BE2C (cell line): Measurements from ENCODE around the gene CARTPT.

Experiments used
- DNase-seq: peaks from one replicate; pipeline ENCODE4 v3.0.0-alpha.2; 2020
- H3K27me3 ChIP-seq: fragments of 250-450 bp; sonication (Bioruptor Pico); 2 replicates; pipeline ENCODE4 v1.5.1; 2020; ENCODE audit warnings: mild to moderate bottlenecking
- H3K36me3 ChIP-seq: fragments of 250-450 bp; sonication (Bioruptor Pico); 2 replicates; pipeline ENCODE4 v1.5.1; 2020; ENCODE audit warnings: mild to moderate bottlenecking
- H3K4me1 ChIP-seq: fragments of 250-450 bp; sonication (Bioruptor Pico); 2 replicates; pipeline ENCODE4 v1.5.1; 2020
- H3K4me3 ChIP-seq: 2 replicates; pipeline ENCODE4 v1.5.1; 2011; ENCODE audit warnings: low read depth, low read length
- H3K9me3 ChIP-seq: fragments of 250-450 bp; sonication (Bioruptor Pico); 2 replicates; pipeline ENCODE4 v1.5.1; 2020
- TF ChIP-seq, protein P1 (sequence below): IDR thresholded peaks from 2 replicates; pipeline ENCODE4 v1.5.1; 2012; ENCODE audit warnings: mild to moderate bottlenecking, low read depth, low read length

CARTPT gene

DNA sequence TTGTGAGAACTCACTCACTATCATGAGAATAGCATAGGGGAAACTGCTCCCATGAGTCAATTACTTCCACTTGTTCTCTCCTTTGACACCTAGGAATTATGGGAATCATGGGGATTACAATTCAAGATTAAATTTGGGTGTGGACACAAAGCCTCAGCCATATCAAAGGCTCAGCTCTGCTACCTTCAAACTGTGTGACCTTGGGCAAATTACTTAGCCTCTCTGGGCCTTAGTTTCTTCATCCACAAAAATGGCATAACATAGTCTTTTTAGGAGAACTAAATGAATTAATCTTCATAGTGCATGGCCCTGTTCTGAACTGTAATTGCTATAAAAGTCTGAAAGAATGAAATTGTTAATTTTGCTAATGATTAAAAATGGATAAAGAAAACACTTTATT, 18.3 kb upstream of the CARTPT start:
- Histone ChIP-seq H3K27me3 (no peaks in the 10 kb centered on the region), H3K36me3 (no peaks in the 10 kb centered on the region), H3K4me1 (peaks cover 5% of the 10 kb centered on the region; the same call in 1 of the 2 replicates), H3K4me3 (no peak overlapping the region), H3K9me3 (no peaks in the 10 kb centered on the region)
- no peak for DNase-seq
- TF ChIP-seq, protein P1, sequence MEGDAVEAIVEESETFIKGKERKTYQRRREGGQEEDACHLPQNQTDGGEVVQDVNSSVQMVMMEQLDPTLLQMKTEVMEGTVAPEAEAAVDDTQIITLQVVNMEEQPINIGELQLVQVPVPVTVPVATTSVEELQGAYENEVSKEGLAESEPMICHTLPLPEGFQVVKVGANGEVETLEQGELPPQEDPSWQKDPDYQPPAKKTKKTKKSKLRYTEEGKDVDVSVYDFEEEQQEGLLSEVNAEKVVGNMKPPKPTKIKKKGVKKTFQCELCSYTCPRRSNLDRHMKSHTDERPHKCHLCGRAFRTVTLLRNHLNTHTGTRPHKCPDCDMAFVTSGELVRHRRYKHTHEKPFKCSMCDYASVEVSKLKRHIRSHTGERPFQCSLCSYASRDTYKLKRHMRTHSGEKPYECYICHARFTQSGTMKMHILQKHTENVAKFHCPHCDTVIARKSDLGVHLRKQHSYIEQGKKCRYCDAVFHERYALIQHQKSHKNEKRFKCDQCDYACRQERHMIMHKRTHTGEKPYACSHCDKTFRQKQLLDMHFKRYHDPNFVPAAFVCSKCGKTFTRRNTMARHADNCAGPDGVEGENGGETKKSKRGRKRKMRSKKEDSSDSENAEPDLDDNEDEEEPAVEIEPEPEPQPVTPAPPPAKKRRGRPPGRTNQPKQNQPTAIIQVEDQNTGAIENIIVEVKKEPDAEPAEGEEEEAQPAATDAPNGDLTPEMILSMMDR: no peak

- H3K4me3 ChIP-seq: no peak overlapping the region
- peaks cover 5% of the 10 kb centered on the region; the same call in 1 of the 2 replicates for H3K4me1 ChIP-seq
- no peaks in the 10 kb centered on the region for H3K9me3 ChIP-seq
- H3K27me3 ChIP-seq: no peaks in the 10 kb centered on the region
- no peak for DNase-seq
- TF ChIP-seq, protein P1: no peak
- no peaks in the 10 kb centered on the region for H3K36me3 ChIP-seq
Observed at GRCh38 chr5:71701407-71701806, 17.7 kb upstream of the CARTPT start.

DNA sequence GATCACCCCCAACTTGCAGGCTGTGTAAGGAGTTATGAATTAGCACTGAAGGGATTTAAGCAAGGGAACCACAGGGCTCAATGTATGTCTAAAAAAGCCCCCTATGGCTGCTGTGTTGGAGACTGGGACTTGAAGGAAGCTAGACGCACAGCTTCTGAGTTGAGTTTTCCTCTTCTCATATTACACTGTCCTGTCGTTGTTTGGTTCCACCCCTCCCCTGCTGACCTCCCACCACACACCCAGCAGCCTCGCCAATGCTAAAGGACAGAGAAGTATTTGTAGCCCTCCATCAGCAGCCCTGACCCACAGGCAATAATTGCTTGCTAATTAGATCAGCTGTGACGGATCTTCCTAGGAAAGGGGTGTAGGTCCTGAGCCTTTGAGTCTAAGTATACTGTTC, 15.1 kb upstream of the CARTPT start:
- Histone ChIP-seq H3K4me1 (peaks cover 5% of the 10 kb centered on the region; the same call in 1 of the 2 replicates), H3K36me3 (no peaks in the 10 kb centered on the region), H3K9me3 (no peaks in the 10 kb centered on the region), H3K4me3 (no peak overlapping the region), H3K27me3 (no peaks in the 10 kb centered on the region)
- DNase-seq: no peak
- TF ChIP-seq, protein P1: no peak

- Histone ChIP-seq H3K9me3 (no peaks in the 10 kb centered on the region), H3K4me1 (peaks cover 8% of the 10 kb centered on the region; the same call in 1 of the 2 replicates), H3K27me3 (no peaks in the 10 kb centered on the region), H3K4me3 (no peak overlapping the region), H3K36me3 (no peaks in the 10 kb centered on the region)
- DNase-seq: no peak
- TF ChIP-seq, protein P1: no peak
Observed at GRCh38 chr5:71705421-71705820, 13.7 kb upstream of the CARTPT start.

DNA sequence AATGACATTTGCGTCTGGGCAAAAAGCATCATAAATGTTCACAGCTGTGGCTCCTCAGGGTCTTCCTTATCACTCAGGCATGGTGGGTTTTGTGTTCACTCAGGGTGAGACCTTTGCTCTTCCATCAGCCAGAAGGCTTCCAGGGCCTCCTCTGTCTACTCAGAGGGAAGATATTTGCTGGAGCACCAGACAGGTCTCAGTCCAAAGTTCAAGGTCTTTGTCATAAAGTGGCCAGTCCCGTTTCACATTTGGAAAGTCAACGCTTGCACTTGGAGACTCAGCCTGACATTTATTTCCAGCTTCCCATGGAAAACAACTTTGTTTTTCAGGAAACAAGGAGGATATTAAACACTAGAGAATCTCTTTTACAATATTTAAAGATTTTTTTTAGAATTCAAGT, 12.2 kb upstream of the CARTPT start:
- Histone ChIP-seq H3K36me3 (no peaks in the 10 kb centered on the region), H3K27me3 (no peaks in the 10 kb centered on the region), H3K9me3 (no peaks in the 10 kb centered on the region), H3K4me1 (peaks cover 8% of the 10 kb centered on the region; the same call in 1 of the 2 replicates), H3K4me3 (no peak overlapping the region)
- DNase-seq: no peak
- TF ChIP-seq, protein P1: no peak

- DNase-seq: no peak
- Histone ChIP-seq H3K36me3 (no peaks in the 10 kb centered on the region), H3K4me3 (no peak overlapping the region), H3K27me3 (peaks cover 19% of the 10 kb centered on the region), H3K4me1 (0 out of 2 replicates have a peak, but pooled peaks cover 3% of the 10 kb centered on the region), H3K9me3 (no peaks in the 10 kb centered on the region)
- TF ChIP-seq, protein P1: no peak
Observed at GRCh38 chr5:71711610-71712009, 7.5 kb upstream of the CARTPT start.
